Measurements from ENCODE around the gene ZBTB9.
A peak's percentile ranks its signal among the peaks of the same experiment; 100 is the strongest.

Gene ZBTB9

GRCh38 chr6:33428224-33428965 is 26.0 kb upstream of the ZBTB9 start:
- Histone ChIP-seq H3K79me2 (ENCODE audit: insufficient read depth, low read length) (peaks cover 26% of the 10 kb centered on the region; the same call in 1 of the 2 replicates), H4K20me1 (ENCODE audit: insufficient read depth, low read length, poor library complexity, severe bottlenecking) (peaks cover 25% of the 10 kb centered on the region), H3K9me2 (replicated peaks; ENCODE audit: low read depth, low read length) (no peaks in the 10 kb centered on the region), H3K4me2 (ENCODE audit: low read depth, low read length, poor library complexity, severe bottlenecking) (peak overlapping the region; percentile 72), H3K4me1 (ENCODE audit: insufficient read depth, low read length, poor library complexity, severe bottlenecking) (peaks cover 46% of the 10 kb centered on the region), H3K9ac (ENCODE audit: low read depth, low read length, poor library complexity, severe bottlenecking) (peak overlapping the region; percentile 15), H3K36me3 (ENCODE audit: insufficient read depth, low read length) (no peaks in the 10 kb centered on the region), H3F3A (ENCODE audit: low read depth) (0 out of 2 replicates have a peak, but pooled peaks cover 4% of the 10 kb centered on the region), H2AFZ (ENCODE audit: low read length) (no peak overlapping the region), H3K9me3 (ENCODE audit: insufficient read depth, low read depth, low read length) (no peaks in the 10 kb centered on the region), H3K27me3 (ENCODE audit: insufficient read depth, low read length, poor library complexity, severe bottlenecking) (no peaks in the 10 kb centered on the region), H3K4me3 (ENCODE audit: low read length, poor library complexity, severe bottlenecking) (peak overlapping the region; percentile 65)
- TF ChIP-seq EZH2phosphoT487 (IDR thresholded peaks at IDR 0.05; ENCODE audit: borderline replicate concordance), result no peak
- TF ChIP-seq, protein P1, sequence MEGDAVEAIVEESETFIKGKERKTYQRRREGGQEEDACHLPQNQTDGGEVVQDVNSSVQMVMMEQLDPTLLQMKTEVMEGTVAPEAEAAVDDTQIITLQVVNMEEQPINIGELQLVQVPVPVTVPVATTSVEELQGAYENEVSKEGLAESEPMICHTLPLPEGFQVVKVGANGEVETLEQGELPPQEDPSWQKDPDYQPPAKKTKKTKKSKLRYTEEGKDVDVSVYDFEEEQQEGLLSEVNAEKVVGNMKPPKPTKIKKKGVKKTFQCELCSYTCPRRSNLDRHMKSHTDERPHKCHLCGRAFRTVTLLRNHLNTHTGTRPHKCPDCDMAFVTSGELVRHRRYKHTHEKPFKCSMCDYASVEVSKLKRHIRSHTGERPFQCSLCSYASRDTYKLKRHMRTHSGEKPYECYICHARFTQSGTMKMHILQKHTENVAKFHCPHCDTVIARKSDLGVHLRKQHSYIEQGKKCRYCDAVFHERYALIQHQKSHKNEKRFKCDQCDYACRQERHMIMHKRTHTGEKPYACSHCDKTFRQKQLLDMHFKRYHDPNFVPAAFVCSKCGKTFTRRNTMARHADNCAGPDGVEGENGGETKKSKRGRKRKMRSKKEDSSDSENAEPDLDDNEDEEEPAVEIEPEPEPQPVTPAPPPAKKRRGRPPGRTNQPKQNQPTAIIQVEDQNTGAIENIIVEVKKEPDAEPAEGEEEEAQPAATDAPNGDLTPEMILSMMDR (conservative IDR thresholded peaks at IDR 0.05; ENCODE audit: low read length), result peak; percentile 65

DNA sequence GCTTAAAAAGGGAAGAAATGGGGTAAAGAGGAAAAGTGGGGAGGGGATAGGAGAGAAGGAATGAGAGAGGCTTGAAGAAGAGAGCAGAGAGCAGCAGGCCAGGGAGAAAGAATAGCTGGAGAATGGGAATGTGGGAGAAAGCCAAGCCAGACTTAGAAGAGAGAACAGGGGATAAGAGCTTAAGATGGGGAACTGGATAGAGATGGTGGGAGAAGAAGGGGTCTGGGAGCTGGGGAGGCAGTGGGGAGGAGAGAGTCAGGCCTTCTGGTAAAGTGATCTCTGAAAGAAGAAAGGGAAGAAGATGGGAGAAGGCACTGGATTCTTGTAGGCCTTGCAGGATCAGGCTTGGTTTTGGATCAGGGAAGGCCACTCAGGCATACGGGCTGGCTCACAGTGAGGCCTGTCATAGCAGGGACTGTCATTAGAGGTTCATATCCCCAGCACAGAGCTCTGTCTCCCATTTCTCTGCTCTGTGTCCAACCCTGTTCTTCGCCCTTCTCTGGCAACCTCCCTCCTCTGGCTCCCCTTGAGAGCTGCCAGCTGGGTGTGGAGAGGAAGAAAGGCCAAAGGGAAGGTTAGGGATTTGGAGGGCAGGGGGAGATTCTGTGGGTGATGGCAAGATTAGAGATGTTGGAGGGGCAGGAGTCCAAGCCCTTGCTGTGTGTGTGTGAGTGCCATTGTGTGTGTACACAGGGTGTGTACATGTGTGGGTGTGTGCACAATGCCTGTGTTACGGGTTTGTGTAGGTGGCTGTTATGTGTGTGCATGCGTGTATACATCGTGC is 25.2 kb upstream of the ZBTB9 start:
- H3K9me2 ChIP-seq (replicated peaks; ENCODE audit: low read depth, low read length), result no peaks in the 10 kb centered on the region
- TF ChIP-seq EZH2phosphoT487 (IDR thresholded peaks at IDR 0.05; ENCODE audit: borderline replicate concordance), result no peak
- H2AFZ ChIP-seq (ENCODE audit: low read length), result no peak overlapping the region
- H3F3A ChIP-seq (ENCODE audit: low read depth), result 0 out of 2 replicates have a peak, but pooled peaks cover 4% of the 10 kb centered on the region
- H3K4me2 ChIP-seq (ENCODE audit: low read depth, low read length, poor library complexity, severe bottlenecking), result peak overlapping the region; percentile 72
- H4K20me1 ChIP-seq (ENCODE audit: insufficient read depth, low read length, poor library complexity, severe bottlenecking), result peaks cover 25% of the 10 kb centered on the region
- H3K27me3 ChIP-seq (ENCODE audit: insufficient read depth, low read length, poor library complexity, severe bottlenecking), result no peaks in the 10 kb centered on the region
- H3K4me1 ChIP-seq (ENCODE audit: insufficient read depth, low read length, poor library complexity, severe bottlenecking), result peaks cover 46% of the 10 kb centered on the region
- no peaks in the 10 kb centered on the region for H3K9me3 ChIP-seq (ENCODE audit: insufficient read depth, low read depth, low read length)
- H3K9ac ChIP-seq (ENCODE audit: low read depth, low read length, poor library complexity, severe bottlenecking), result peak overlapping the region; percentile 15
- H3K36me3 ChIP-seq (ENCODE audit: insufficient read depth, low read length), result no peaks in the 10 kb centered on the region
- H3K4me3 ChIP-seq (ENCODE audit: low read length, poor library complexity, severe bottlenecking), result peak overlapping the region; percentile 65
- peaks cover 26% of the 10 kb centered on the region; the same call in 1 of the 2 replicates for H3K79me2 ChIP-seq (ENCODE audit: insufficient read depth, low read length)

- Histone ChIP-seq H4K20me1 (ENCODE audit: insufficient read depth, low read length, poor library complexity, severe bottlenecking) (peaks cover 25% of the 10 kb centered on the region), H3K9me2 (replicated peaks; ENCODE audit: low read depth, low read length) (no peaks in the 10 kb centered on the region), H3K4me2 (ENCODE audit: low read depth, low read length, poor library complexity, severe bottlenecking) (peak overlapping the region; percentile 72), H3K4me3 (ENCODE audit: low read length, poor library complexity, severe bottlenecking) (no peak overlapping the region), H3K27me3 (ENCODE audit: insufficient read depth, low read length, poor library complexity, severe bottlenecking) (no peaks in the 10 kb centered on the region), H3K4me1 (ENCODE audit: insufficient read depth, low read length, poor library complexity, severe bottlenecking) (peaks cover 41% of the 10 kb centered on the region), H3F3A (ENCODE audit: low read depth) (0 out of 2 replicates have a peak, but pooled peaks cover 4% of the 10 kb centered on the region), H3K9ac (ENCODE audit: low read depth, low read length, poor library complexity, severe bottlenecking) (no peak overlapping the region), H3K36me3 (ENCODE audit: insufficient read depth, low read length) (no peaks in the 10 kb centered on the region), H3K79me2 (ENCODE audit: insufficient read depth, low read length) (peaks cover 23% of the 10 kb centered on the region; the same call in 1 of the 2 replicates), H2AFZ (ENCODE audit: low read length) (no peak overlapping the region), H3K9me3 (ENCODE audit: insufficient read depth, low read depth, low read length) (no peaks in the 10 kb centered on the region)
- TF ChIP-seq, protein P1 (conservative IDR thresholded peaks at IDR 0.05; ENCODE audit: low read length), result no peak
- no peak for TF ChIP-seq EZH2phosphoT487 (IDR thresholded peaks at IDR 0.05; ENCODE audit: borderline replicate concordance)
Measured at GRCh38 chr6:33429750-33430052, 24.7 kb upstream of the ZBTB9 start.
